ENCODE data around the gene DLL1.
"Not testable (repeated sequence)": the region's sequence is repeated elsewhere in the genome, so short reads cannot be mapped to it uniquely, and the experiment has no call there.

DLL1 gene

GRCh38 chr6:170290296-170291128 is at the start of gene DLL1:
Gene DLL1 (minus strand): TSS chr6:170291078. CDS start chr6:170290139, 939 bp downstream.
- DNase-seq (ENCODE audit: low spot score) = peak; percentile 53

DNA sequence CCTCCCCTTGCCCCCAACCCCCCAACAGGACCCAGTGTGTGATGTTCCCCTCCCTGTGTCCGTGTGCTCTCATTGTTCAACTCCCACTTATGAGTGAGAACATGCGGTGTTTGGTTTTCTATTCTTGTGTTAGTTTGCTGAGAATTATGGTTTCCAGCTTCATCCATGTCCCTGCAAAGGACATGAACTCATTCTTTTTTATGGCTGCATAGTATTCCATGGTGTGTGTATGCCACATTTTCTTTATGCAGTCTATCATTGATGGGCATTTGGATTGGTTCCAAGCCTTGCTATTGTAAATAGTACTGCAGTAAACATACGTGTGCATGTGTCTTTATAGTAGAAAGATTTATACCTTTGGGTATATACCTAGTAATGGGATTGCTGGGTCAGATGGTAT is 44.3 kb upstream of the DLL1 start:
- DNase-seq (ENCODE audit: low spot score) = not testable (repeated sequence)

DNA sequence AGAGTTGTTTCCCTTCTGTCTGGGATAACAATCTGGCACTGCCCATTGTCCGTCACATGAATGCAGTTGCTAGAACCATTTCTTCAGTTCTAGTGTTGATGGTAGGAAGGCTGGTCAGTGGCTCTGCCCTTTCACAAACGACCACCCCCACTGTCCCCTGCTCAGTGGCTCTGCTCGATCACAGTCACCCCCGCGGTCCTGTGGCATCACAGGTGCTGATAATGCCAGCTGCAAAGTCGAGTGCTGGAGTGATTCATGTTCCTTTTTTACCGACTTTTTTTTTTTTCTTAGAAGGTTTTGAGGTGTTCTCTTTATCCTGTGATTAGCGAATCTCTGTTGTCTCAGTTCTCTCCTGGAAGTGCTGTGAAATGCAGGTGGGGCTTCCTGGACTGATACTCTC is 38.4 kb upstream of the DLL1 start:
- no peak for DNase-seq (ENCODE audit: low spot score)

- DNase-seq (ENCODE audit: low spot score) = no peak
These were observed 26.8 kb upstream of the DLL1 start for GRCh38 chr6:170317718-170318117.

GRCh38 chr6:170317076-170317475 is 26.2 kb upstream of the DLL1 start:
- no peak for DNase-seq (ENCODE audit: low spot score)

GRCh38 chr6:170316071-170316470 is 25.2 kb upstream of the DLL1 start:
- no peak for DNase-seq (ENCODE audit: low spot score)

- DNase-seq (ENCODE audit: low spot score) = no peak
These were observed 24.1 kb upstream of the DLL1 start for GRCh38 chr6:170314983-170315382.

DNA sequence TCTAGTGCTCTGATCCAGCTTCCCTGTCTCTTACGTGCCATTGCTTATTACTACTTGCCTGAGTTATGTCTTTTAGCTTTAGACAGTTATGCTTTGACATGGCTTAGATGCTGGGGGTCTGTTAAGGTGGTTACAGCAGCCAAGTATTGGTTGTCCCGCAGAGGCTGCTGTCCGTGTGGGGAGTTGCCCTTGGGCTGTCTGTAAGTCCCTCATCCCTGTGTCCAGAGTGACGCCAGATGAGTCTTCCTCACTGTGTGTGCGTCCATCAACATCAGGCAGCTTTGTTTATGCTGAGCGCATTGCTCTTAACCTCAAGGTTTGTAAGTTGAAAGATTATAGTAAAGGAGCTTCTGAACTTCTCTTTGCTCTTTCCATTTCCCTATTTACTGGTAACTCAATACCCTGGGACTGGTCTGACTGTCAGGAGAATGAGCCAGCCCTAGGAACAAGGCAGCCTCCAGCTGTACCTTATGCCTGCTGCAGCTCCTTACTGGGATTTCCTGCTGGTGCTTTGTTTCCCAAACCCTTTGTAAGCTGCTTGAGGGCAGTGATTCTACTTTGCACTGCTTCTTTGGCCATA is 22.9 kb upstream of the DLL1 start:
- DNase-seq (ENCODE audit: low spot score) = no peak

DNA sequence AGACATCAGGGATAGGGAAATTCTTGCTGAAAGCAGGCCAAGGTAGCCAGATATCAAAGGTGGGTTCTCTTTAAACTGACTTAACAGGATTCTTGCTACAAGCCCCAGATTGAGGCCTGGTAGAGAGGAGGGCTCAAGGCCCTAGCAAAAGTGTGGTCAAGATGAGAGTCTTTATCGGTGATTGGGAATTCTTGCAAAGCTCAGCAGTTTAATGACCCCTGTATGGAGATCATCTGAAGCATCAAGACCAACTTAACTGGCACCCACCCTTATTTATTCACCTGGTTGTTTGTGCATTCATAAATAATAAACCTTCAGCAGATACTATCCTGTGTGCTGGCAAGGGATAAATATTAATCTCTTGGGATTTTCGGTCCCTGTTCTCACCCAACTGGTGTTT is 22.0 kb upstream of the DLL1 start:
- DNase-seq (ENCODE audit: low spot score) = no peak

DNA sequence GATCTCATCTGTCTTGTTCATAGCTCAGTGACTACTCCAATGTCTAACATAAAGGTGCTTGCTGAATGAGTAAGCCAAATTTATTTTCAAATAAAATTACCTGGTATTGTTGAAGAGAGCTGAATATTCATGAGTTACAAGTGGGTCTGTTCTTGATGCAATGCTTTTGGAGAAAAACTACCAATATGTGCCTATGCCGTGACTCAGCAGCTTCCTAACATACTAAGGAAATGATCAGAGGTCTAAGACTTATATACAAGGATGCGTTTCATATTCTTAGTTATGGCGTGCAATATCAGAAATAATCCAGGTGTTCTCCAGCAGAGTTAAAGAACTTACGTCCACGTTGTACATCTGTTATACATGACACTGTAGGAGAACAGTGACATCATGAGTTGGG is 20.8 kb upstream of the DLL1 start:
- no peak for DNase-seq (ENCODE audit: low spot score)

GRCh38 chr6:170308761-170309160 is 17.9 kb upstream of the DLL1 start:
- no peak for DNase-seq (ENCODE audit: low spot score)

DNA sequence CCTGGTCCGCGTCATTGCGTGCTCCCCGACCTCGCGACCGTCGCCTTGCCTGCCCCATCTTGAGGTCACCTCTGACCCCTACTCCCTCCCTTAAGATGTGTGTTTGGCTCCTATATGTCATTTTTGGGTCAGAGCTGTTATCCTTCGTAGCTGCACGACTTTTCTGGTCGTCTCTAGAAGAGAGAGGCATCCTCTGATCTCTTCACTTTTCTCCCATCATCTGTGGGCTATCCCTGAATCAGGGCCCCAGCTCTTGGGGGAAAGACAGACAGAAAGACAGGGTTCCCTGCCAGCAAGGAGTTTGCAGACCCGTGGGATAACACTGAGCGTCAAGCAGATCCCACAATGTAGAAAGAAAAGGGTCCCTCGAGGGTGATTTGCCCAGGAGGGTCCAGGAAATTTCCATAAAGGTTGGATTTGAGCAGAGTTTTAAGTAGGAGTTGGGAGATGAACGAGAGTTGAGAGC is 16.2 kb upstream of the DLL1 start:
- DNase-seq (ENCODE audit: low spot score) = peak; percentile 34

DNA sequence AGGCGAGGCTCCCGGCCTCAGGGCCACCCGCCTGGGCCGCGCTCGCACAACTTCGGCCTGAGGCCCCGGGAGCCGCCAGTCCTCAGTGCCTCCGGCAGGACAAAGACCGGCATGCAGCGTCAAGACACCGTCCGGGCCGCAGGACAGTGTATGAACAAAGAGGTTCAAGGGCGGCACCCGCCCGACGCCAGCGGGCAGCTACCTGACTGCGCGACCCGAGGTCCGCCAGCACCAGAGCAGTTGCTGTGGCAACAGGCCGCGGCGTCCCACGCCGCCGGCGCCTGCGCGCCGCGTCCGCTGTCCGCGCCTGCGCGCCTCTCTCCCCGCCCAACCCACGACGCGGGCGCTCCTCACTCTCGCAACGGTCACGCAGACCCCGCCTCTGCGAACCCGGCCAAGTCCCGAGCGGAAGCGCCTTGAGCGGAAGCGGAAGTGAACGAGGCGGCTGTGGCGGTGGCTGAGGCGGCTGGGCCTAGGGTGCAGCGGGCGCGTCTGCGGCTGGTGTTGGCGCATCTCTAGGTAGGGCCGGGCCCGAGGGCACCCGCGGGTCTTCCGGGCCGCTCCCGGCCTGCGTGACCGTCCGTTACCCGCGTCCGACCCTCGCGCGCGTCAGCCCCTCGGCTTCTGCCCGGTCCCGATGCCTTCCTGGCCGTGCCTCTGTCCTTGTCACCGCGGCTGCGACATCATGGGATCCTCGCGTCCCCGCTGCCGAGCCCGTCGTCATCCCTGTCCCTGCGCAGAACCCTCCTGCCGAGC is 15.6 kb upstream of the DLL1 start, which contains the start of gene FAM120B:
FAM120B (plus strand) TSS at position 435 of the 756 bp plus-strand sequence. CDS start 10,633 bp downstream, outside the sequence.
- peak; percentile 99 for DNase-seq (ENCODE audit: low spot score)

- no peak for DNase-seq (ENCODE audit: low spot score)
These were observed 15.0 kb upstream of the DLL1 start for GRCh38 chr6:170305805-170306323.

DNA sequence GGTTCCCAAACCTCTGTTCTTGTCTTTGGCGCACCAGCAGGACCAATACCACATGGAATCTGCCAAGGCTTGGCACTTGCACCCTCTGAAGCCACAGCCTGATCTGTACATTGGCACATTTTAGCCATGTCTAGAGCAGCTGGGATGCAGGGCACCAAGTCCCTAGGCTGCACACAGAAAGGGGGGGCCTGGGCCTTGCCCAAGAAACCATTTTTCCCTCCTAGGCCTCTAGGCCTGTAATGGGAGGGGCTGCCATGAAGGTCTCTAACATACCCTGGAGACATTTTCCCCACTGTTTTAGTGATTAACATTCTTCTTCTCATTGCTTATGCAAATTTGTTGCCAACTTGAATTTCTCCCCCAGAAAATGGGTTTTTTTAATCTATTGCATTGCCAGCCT is 10.3 kb upstream of the DLL1 start:
- DNase-seq (ENCODE audit: low spot score) = no peak

- DNase-seq (ENCODE audit: low spot score) = no peak
These were observed 7.8 kb upstream of the DLL1 start for GRCh38 chr6:170298688-170299087.

- no peak for DNase-seq (ENCODE audit: low spot score)
These were observed 6.9 kb upstream of the DLL1 start for GRCh38 chr6:170297576-170298330.

- no peak for DNase-seq (ENCODE audit: low spot score)
These were observed 6.1 kb upstream of the DLL1 start for GRCh38 chr6:170296746-170297575.

GRCh38 chr6:170296423-170296745 is 5.5 kb upstream of the DLL1 start:
- DNase-seq (ENCODE audit: low spot score) = no peak

DNA sequence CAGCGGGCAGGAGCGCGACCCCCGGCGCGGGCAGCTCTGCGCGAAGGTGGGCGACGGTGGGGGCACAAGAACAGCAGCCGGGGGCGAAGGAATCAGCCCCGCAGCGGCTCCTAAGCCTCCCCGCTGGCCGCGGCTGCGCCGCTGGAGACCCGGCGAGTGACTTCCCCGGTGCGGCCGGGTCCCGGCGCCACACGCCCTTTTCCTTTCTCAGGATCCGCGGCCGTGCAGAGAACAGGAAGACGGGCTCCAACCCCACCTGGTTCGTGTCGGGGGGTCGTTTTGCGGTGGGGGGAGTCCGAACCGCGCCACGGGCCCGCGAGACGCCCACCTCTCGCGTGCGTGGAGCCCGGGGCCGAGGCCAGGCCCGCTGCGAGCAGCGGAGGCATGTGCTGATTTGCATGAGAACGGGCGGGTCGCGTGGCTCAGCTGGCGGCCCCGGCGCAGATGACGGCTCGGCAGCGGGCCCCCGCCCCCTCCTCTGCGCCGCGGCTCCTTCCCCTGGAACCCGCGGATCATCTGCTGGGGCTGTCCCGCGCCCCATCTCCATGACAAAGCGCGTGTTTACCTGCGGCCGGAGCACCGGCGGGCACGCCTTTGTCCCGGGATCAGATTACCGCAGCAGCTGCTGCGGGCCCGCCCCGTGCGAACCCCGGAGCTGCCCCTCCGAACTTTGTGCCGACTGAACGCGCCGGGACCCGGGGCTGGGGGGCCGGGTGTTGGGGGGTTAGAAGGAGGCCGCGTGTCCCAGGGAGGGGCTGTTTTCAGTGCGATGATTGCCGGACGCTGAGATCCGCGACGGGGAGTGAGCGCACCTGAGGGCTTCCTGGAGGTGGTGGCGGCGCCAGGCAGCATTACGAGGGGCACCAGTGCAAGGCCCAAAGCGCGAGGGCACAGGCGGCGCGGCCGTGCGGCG is 4.9 kb upstream of the DLL1 start:
- DNase-seq (ENCODE audit: low spot score) = no peak

Measured in AG08395 (cell line).